ENCODE data around the gene DQX1. TPM values are rescaled to one million over a fixed set of nuclear protein-coding genes. Genes with fewer than 3 reads are reported as not detected.

The DQX1 gene
- polyA plus RNA-seq, 1 donor (not counting 4 experiments of a cell fraction or from before 2014, with no cell fraction given) = 5.9 TPM

DNA sequence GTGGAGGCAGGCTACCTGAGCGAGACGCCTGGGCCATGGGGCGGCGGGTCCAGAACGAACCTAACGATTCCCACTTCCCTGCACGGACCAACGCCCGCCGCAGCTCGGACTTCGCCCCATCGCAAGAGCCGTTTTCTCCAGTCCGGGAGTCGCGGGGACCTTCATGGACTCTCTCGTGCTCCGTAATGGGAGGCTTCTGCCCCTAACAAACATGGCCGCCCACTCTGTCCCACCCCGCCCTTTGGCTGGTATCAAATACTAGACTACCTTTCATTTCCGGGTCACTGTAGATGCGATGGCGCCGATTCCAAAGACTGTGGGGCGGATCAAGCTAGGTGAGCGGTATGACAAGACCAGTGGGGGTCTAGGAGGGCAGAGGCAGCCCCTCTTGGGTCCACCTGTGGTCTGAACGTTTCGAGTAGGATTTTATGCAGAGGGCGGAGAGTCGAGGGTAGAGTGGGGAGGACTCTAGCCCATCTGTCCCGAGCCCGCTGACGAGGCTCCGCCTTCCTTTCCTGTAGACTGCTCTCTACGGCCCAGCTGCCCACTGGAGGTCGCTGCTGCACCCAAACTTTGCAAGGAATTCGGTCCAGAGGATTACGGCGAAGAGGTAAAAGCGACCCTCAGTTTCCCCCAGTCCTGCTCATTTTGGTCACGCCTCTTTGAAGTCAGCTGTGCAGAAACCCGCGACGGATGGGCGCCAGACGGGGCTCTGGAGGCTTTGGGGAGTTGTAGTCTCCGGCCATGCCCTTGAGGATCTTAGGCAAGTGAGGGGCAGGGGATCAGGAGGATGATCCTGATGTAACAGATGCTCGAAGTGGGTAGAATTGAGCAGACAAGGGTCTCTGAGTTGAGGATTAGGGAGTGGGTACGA is 43.0 kb downstream of the DQX1 start, which contains the start of the genes CCDC142 and TTC31:
Gene CCDC142 (minus strand): TSS at position 198 of the 874 bp plus-strand sequence. CDS start 161 bp downstream, at position 37.
Gene TTC31 (plus strand): TSS at position 281 of the 874 bp plus-strand sequence. CDS start 15 bp downstream, at position 296.
- Histone ChIP-seq H3K36me3 (ENCODE audit: control insufficient read depth in 2 of 2, extremely low read depth in 1 of 2, insufficient read depth in 2 of 2, low read length in 2 of 2) (peaks cover 0 to 7% of the 10 kb centered on the region in 2 experiments), H3K27me3 (ENCODE audit: control insufficient read depth, extremely low read depth, insufficient read depth, low read length) (no peaks in the 10 kb centered on the region), H2AFZ (ENCODE audit: control insufficient read depth, low read length) (peak within 1 kb of the TSS; percentile 97), H3K27ac (ENCODE audit: control insufficient read depth, insufficient read depth, low read length) (peak within 1 kb of the TSS; percentile 82), H4K20me1 (ENCODE audit: control insufficient read depth, extremely low read depth, insufficient read depth, low read length) (no peaks in the 10 kb centered on the region), H3K4me3 (ENCODE audit: control insufficient read depth in 2 of 3, extremely low read depth in 1 of 3, insufficient read depth in 2 of 3, low read depth in 1 of 3, low read length in 3 of 3) (peak within 1 kb of the TSS; percentile 92 to 97 (median 95)), H3K9me1 (ENCODE audit: control insufficient read depth, extremely low read depth, insufficient read depth, low read length) (no peaks in the 10 kb centered on the region), H3K79me2 (ENCODE audit: control insufficient read depth, insufficient read depth, low read length) (peaks cover 35% of the 10 kb centered on the region), H3K4me2 (ENCODE audit: control insufficient read depth, extremely low read depth, insufficient read depth, low read depth, low read length) (peak within 1 kb of the TSS; percentile 84), H3K9me3 (ENCODE audit: control insufficient read depth, low read depth, low read length) (no peaks in the 10 kb centered on the region), H3K4me1 (ENCODE audit: control insufficient read depth, extremely low read depth, insufficient read depth, low read length) (peaks cover 18% of the 10 kb centered on the region), H3K9ac (ENCODE audit: control insufficient read depth, extremely low read depth, insufficient read depth, low read length) (peak within 1 kb of the TSS; percentile 84)
- dilution Hi-C loops (cut with MboI; ENCODE audit: extremely low pct_ligation_motif_present, low sequenced_read_pairs) = no loop called here
- DNase-seq (ENCODE audit: low read depth, low spot score) (no peak), FAIRE-seq (peak; percentile 76)
- no peak for TF ChIP-seq EZH2 (IDR thresholded peaks at IDR 0.05; ENCODE audit: low read length)
- TF ChIP-seq, protein P1, sequence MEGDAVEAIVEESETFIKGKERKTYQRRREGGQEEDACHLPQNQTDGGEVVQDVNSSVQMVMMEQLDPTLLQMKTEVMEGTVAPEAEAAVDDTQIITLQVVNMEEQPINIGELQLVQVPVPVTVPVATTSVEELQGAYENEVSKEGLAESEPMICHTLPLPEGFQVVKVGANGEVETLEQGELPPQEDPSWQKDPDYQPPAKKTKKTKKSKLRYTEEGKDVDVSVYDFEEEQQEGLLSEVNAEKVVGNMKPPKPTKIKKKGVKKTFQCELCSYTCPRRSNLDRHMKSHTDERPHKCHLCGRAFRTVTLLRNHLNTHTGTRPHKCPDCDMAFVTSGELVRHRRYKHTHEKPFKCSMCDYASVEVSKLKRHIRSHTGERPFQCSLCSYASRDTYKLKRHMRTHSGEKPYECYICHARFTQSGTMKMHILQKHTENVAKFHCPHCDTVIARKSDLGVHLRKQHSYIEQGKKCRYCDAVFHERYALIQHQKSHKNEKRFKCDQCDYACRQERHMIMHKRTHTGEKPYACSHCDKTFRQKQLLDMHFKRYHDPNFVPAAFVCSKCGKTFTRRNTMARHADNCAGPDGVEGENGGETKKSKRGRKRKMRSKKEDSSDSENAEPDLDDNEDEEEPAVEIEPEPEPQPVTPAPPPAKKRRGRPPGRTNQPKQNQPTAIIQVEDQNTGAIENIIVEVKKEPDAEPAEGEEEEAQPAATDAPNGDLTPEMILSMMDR (optimal IDR thresholded peaks at IDR 0.05 in 1 of 3, IDR thresholded peaks at IDR 0.05 in 1 of 3, conservative IDR thresholded peaks at IDR 0.05 in 1 of 3; ENCODE audit: extremely low read depth in 1 of 3, insufficient read depth in 2 of 3, low read length in 3 of 3) = peak; percentile 89 to 92 (median 92)

DNA sequence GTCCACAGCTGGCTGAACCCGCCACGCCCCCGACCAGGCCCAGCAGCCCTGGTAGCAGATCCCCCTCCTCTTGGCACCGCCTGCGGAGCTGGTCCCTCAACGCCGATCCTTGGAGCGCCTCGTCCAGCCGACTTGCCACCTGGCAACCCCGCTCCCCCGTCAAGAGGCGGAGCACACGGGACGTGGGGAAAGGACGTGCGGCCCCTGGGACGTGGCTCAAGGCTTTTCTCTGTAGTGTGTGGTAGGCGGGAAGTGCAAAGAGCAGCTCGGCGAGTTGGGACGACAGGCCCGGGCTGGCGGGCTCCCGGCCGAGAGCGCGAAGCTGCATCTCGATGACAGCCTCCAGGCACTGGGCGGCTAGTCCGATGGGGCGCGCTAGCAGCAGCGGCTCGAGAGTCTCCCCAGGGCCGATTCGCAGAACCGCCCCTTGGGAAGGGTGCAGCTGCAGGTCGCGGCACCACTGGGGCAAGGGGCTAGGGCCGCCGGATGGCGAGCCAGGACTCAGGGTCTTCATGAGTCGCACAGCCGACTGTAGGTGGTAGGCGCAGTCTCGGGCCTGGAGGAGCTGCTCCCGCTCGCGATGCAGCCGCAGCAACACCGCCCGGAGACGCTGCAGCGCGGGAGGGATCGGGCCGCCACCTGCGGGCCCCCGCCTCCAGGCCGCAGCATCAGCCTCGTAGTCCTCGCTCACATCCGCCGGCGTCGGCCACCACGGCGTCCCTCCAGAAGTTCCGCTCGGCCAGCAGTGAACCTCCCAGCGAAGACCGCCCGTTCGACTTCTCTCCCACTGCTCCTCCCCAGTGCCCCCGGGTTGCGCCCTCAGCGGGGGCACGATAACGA is 43.9 kb downstream of the DQX1 start:
- peak overlapping the region; percentile 82 for H3K27ac ChIP-seq (ENCODE audit: control insufficient read depth, insufficient read depth, low read length)
- no peaks in the 10 kb centered on the region for H3K9me1 ChIP-seq (ENCODE audit: control insufficient read depth, extremely low read depth, insufficient read depth, low read length)
- peak overlapping the region; percentile 84 for H3K4me2 ChIP-seq (ENCODE audit: control insufficient read depth, extremely low read depth, insufficient read depth, low read depth, low read length)
- peak overlapping the region; percentile 84 for H3K9ac ChIP-seq (ENCODE audit: control insufficient read depth, extremely low read depth, insufficient read depth, low read length)
- H3K4me3 ChIP-seq (ENCODE audit: control insufficient read depth in 2 of 3, extremely low read depth in 1 of 3, insufficient read depth in 2 of 3, low read depth in 1 of 3, low read length in 3 of 3) = peak overlapping the region; percentile 92 to 97 (median 95)
- H2AFZ ChIP-seq (ENCODE audit: control insufficient read depth, low read length) = peak overlapping the region; percentile 97
- peaks cover 14% of the 10 kb centered on the region for H3K4me1 ChIP-seq (ENCODE audit: control insufficient read depth, extremely low read depth, insufficient read depth, low read length)
- DNase-seq (ENCODE audit: low read depth, low spot score) = no peak
- TF ChIP-seq EZH2 (IDR thresholded peaks at IDR 0.05; ENCODE audit: low read length) = no peak
- TF ChIP-seq, protein P1 (optimal IDR thresholded peaks at IDR 0.05 in 1 of 3, IDR thresholded peaks at IDR 0.05 in 1 of 3, conservative IDR thresholded peaks at IDR 0.05 in 1 of 3; ENCODE audit: extremely low read depth in 1 of 3, insufficient read depth in 2 of 3, low read length in 3 of 3) = peak in 1 of 3 experiments; percentile 0
- dilution Hi-C loops (cut with MboI; ENCODE audit: extremely low pct_ligation_motif_present, low sequenced_read_pairs) = no loop called here
- peaks cover 35% of the 10 kb centered on the region for H3K79me2 ChIP-seq (ENCODE audit: control insufficient read depth, insufficient read depth, low read length)
- H4K20me1 ChIP-seq (ENCODE audit: control insufficient read depth, extremely low read depth, insufficient read depth, low read length) = no peaks in the 10 kb centered on the region
- no peaks in the 10 kb centered on the region for H3K9me3 ChIP-seq (ENCODE audit: control insufficient read depth, low read depth, low read length)
- H3K36me3 ChIP-seq (ENCODE audit: control insufficient read depth in 2 of 2, extremely low read depth in 1 of 2, insufficient read depth in 2 of 2, low read length in 2 of 2) = peaks cover 0 to 11% of the 10 kb centered on the region in 2 experiments
- H3K27me3 ChIP-seq (ENCODE audit: control insufficient read depth, extremely low read depth, insufficient read depth, low read length) = no peaks in the 10 kb centered on the region
- no peak for FAIRE-seq

Data from keratinocyte (primary cell).